Cerebellar nuclear complex (tissue), 1 donor: ENCODE results near the gene ZNF512.
"Not testable (repeated sequence)": the region's sequence is repeated elsewhere in the genome, so short reads cannot be mapped to it uniquely, and the experiment has no call there.

Source experiments
- DNase-seq, 2 experiments: peaks; one replicate each; lab custom pipeline; 2025; lab: John Stamatoyannopoulos, UW

Gene ZNF512

GRCh38 chr2:27582695-27583389 lies at the start of gene ZNF512:
Gene ZNF512 (plus strand): TSS chr2:27583042. CDS start chr2:27583113, 71 bp downstream.
- DNase-seq, result peak in 1 of 2 experiments; percentile 14

- DNase-seq, result no peak
These were observed 45.6 kb upstream of the ZNF512 start for GRCh38 chr2:27537287-27537686.

GRCh38 chr2:27538839-27539450 lies 43.9 kb upstream of the ZNF512 start:
- DNase-seq, result not testable (repeated sequence)

GRCh38 chr2:27539649-27540048 lies 43.2 kb upstream of the ZNF512 start:
- not testable (repeated sequence) for DNase-seq

DNA sequence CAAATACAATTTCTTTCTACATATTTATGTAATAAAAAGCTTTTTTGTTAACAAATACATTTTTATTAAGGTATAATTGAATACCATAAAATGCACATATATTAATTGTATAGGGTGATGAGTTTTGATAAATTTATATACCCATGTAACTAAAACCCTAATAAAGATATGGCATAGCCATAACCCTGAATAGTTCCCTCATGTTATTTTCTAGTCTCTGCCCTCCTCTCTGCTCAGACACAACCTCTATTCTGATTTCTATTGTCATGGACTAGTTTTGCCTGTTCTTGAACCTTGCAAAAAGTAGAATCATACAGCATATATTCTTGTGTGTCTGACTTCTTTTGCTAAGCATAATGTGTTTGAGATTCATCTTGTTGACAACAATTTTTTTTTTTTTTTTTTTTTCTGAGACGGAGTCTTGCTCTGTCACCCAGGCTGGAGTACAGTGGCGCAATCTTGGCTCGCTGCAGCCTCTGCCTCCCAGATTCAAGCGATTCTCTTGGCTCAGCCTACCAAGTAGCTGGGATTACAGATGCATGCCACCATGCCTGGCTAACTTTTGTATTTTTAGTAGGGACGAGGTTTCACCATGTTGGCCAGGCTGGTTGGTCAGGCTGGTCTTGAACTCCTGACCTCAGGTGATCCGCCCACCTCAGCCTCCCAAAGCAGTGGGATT lies 38.6 kb upstream of the ZNF512 start:
- no peak for DNase-seq

- no peak for DNase-seq
These were observed 37.3 kb upstream of the ZNF512 start for GRCh38 chr2:27545348-27546141.

- DNase-seq, result no peak
These were observed 33.5 kb upstream of the ZNF512 start for GRCh38 chr2:27549303-27549702.

DNA sequence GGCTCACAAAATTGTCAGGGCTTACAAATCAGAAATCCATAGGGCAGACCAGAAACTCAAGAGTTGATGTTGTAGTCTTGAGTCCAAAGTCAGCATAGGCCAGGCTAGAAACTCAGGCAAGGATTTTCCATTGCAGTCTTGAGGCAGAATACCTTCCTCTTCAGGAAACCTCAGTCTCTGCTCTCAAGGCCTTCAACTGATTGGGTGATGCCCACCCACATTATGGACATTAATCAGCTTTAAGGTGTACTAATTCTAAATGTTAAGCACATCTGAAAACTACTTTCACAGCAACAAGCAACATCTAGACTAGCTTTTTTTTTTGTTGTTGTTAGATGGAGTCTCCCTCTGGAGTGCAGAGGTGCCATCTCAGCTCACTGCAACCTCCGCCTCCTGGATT lies 31.3 kb upstream of the ZNF512 start:
- no peak for DNase-seq

DNA sequence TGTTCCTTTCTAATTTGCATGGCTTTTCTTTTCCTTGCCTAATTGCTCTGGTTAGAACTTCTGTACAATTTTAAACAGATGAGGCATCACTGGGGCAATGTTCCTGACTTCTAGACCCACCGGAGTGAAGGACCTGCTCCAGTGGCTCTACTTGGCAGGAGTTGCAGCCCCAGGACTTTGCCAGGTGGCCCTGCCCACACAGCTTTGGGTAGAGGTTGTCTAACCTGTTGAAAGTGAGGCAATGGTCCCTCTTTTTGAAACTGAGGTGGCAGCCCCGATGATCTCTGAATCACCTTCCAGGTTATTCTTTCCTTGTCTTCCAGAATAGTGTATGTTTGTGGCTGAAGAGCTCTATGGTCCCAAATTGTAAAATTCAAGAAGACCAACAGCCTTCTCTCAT lies 29.9 kb upstream of the ZNF512 start:
- DNase-seq, result no peak

- not testable (repeated sequence) for DNase-seq
These were observed 28.4 kb upstream of the ZNF512 start for GRCh38 chr2:27554451-27554850.

DNA sequence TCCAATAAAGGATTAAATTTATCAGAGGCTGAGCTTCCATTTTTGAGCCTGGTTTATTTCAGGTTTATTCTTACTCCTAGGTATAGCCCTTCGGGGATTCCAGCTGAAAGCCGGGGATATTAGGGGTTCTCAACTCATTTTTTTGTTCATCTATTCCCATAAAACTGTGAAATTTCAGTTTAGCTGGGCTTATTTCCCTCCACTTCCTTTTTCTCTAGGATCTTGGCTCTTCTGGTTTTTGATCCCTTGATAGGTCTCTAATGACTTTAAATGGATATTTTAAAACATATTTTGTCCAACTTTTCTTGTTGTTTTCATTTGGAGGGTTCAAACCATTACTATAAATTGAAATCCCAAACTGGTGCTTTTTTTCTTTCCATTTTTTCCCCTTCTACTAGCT lies 23.6 kb upstream of the ZNF512 start:
- no peak for DNase-seq

- no peak for DNase-seq
These were observed 21.8 kb upstream of the ZNF512 start for GRCh38 chr2:27561060-27561459.

DNA sequence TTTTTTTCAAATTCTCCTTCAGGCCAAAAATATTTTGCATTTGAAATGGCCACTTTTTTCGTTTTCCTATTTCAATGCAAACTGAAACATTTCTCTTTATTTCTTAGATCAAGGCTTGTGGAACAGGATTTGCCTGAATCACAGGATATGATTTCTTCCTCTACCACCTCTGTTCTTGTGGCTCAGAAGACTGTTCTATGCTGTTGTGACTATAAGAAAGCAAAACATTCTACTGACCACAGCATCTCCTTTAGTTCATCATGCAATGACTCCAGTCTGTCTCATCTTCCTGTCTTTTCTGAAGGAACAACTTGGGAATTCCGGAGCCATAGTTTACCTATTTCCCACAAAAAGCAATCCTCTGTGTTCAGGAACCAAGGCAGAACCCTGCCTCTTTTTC lies 16.2 kb upstream of the ZNF512 start:
- no peak for DNase-seq

DNA sequence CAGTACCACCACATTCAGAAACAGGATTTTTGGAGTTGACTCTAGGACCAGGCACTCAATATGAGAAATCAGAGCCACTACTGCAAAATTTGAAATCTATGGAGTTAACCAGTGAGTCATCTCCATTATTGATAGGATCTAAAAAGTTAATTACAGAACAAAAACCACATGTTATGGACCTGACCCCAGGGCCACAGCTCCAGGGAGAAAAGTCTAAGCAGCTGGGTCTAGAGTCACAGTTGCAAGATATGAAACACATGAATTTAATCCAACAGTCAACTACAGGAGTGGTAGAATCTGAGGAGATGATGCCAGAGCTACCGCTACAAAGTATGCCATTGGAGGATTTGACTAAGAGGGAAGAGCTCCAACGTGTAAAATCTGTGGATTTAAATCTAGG lies 13.4 kb upstream of the ZNF512 start:
- DNase-seq, result no peak

DNA sequence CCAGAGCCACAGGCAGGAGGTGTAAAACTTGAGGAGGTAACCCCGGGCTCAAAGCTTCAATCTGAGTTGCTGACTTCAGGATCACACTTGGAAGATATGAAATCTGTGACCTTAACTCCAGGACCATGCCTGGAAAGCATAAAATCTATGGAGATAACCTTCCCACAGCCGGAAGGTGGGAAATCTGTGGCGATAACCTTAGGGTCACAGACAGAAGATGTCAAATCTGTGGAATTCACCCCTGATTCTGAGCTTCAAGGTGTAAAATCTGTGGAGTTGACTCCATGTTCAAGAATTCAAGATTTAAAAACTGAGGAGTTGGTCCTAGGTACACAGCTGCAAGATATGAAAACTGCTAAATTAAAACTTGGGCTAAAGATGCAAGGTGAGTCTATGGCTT lies 11.6 kb upstream of the ZNF512 start:
- DNase-seq, result no peak

GRCh38 chr2:27571681-27572080 lies 11.2 kb upstream of the ZNF512 start:
- no peak for DNase-seq

- no peak for DNase-seq
These were observed 10.4 kb upstream of the ZNF512 start for GRCh38 chr2:27572439-27572838.

DNA sequence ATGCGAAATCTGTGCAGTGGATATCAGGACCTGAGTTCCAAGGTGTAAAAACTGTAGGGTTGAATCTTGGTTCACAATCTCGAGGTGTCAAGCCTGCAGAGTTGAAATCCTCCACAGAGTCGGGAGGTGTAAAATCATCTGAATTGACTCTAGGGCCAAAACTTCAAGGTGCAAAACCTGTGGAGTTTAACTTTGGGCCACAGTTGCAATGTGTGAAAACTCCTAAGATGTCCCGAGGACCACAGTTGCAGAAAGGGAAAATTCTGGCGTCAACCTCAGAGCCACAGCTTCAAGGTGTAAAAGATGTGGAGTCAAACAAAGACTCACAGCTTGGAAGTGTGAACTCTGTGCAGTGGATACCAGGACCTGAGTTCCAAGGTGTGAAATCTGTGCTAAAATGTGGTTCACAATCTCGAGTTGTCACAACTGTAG lies 9.8 kb upstream of the ZNF512 start:
- no peak for DNase-seq

DNA sequence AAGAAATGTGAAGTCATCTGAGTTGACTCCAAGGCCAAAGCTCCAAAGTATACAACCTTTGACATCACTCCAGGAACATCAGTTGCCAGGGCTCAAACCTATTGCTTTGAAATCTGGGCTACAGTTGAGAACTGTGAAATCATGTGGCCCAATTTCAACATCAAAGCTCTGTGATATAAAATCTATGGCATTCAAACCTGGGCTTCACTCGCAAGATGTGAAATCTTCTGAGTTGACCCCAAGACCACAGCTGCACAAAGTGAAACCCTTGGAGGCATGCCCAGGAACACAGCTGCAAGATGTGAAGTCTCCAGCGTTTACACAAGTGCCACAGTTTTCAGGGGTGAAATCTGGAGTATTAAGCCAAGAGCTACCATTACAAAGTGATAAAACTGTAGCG lies 9.4 kb upstream of the ZNF512 start:
- DNase-seq, result no peak

DNA sequence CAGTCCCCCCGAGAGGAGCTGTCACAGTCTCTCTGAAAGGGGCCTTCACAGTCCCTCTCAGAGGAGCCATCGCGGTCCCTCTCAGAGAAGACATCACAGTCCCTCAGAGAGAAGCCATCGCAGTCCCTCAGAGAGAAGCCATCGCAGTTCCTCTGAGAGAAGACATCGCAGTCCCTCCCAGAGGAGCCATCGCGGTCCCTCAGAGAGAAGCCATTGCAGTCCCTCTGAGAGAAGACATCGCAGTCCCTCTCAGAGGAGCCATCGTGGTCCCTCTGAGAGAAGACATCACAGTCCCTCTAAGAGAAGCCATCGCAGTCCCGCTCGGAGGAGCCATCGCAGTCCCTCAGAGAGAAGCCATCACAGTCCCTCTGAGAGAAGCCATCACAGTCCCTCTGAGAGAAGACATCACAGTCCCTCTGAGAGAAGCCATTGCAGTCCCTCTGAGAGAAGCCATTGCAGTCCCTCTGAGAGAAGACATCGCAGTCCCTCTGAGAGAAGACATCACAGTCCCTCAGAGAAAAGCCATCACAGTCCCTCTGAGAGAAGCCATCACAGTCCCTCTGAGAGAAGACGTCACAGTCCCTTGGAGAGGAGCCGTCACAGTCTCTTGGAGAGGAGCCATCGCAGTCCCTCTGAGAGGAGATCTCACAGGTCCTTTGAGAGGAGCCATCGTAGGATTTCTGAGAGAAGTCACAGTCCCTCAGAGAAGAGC lies 1.3 kb upstream of the ZNF512 start:
- no peak for DNase-seq

GRCh38 chr2:27582129-27582694 lies 630 bp upstream of the ZNF512 start:
- DNase-seq, result no peak
